Transverse colon (tissue), 4 donors: ENCODE measurements around the gene UBE2L6.

ENCODE experiments used
- CTCF ChIP-seq, 5 experiments: fragments of 200-600 bp in 3 of 5; fragments of 450-650 bp in 2 of 5; sonication (generic) in 3 of 5; IDR thresholded peaks; 1 replicate in 2 of 5; 2 replicates in 3 of 5; pipeline ENCODE4 v1.5.1; 2016 to 2017; ENCODE audit warnings: antibody characterized with exemption in 5 of 5, inconsistent platforms in 3 of 5, mild to moderate bottlenecking in 2 of 5, moderate library complexity in 1 of 5
- EP300 ChIP-seq: sonication (generic); formaldehyde crosslinking; IDR thresholded peaks from one replicate; pipeline ENCODE4 v1.6.1; 2017; ENCODE audit warnings: antibody characterized with exemption, low read depth
- POLR2A ChIP-seq: fragments of 450-650 bp; IDR thresholded peaks from one replicate; pipeline ENCODE4 v1.6.1; 2016; ENCODE audit warnings: antibody characterized with exemption, mild to moderate bottlenecking, moderate library complexity
- POLR2AphosphoS5 ChIP-seq, 3 donors: sonication (generic); formaldehyde crosslinking; IDR thresholded peaks; one replicate each; pipeline ENCODE4 v1.6.1; 2016; ENCODE audit warnings: antibody characterized with exemption in 3 of 3

DNA sequence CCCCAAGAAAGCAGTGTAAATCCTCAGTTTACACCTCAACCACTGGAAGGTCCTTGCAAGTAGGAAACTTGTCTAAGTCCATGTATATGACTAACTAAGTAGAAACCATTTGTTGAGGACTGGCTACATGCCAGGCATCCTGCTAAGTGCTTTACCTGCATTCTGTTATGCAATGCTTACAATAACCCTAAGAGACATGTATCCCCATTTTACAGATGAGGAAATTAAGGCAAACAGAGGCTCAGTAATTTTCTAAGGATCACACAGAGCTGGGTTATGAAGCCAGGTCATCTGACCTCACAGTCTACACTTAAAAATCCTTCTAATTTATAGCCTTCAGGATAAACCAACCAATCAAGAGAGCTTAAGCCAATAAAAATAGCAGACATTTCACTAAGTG lies 38.5 kb downstream of the UBE2L6 start:
- TF ChIP-seq POLR2A = no peak
- no peak for TF ChIP-seq CTCF (IDR thresholded peaks at IDR 0.05)
- no peak for TF ChIP-seq POLR2AphosphoS5 (IDR thresholded peaks at IDR 0.05)
- no peak for TF ChIP-seq EP300
